HTERT RPE-1 (cell line): ENCODE results near the gene CCDC141.
"Not testable (repeated sequence)": the region's sequence is repeated elsewhere in the genome, so short reads cannot be mapped to it uniquely, and the experiment has no call there.

Experiments
- in situ Hi-C: fragments of 300-500 bp; cut with MboI; formaldehyde crosslinking; loops from 4 replicates; pipeline ENCODE4 v1.14.3; 2020; ENCODE audit warnings: low sequenced_read_pairs

CCDC141 gene, protein sequence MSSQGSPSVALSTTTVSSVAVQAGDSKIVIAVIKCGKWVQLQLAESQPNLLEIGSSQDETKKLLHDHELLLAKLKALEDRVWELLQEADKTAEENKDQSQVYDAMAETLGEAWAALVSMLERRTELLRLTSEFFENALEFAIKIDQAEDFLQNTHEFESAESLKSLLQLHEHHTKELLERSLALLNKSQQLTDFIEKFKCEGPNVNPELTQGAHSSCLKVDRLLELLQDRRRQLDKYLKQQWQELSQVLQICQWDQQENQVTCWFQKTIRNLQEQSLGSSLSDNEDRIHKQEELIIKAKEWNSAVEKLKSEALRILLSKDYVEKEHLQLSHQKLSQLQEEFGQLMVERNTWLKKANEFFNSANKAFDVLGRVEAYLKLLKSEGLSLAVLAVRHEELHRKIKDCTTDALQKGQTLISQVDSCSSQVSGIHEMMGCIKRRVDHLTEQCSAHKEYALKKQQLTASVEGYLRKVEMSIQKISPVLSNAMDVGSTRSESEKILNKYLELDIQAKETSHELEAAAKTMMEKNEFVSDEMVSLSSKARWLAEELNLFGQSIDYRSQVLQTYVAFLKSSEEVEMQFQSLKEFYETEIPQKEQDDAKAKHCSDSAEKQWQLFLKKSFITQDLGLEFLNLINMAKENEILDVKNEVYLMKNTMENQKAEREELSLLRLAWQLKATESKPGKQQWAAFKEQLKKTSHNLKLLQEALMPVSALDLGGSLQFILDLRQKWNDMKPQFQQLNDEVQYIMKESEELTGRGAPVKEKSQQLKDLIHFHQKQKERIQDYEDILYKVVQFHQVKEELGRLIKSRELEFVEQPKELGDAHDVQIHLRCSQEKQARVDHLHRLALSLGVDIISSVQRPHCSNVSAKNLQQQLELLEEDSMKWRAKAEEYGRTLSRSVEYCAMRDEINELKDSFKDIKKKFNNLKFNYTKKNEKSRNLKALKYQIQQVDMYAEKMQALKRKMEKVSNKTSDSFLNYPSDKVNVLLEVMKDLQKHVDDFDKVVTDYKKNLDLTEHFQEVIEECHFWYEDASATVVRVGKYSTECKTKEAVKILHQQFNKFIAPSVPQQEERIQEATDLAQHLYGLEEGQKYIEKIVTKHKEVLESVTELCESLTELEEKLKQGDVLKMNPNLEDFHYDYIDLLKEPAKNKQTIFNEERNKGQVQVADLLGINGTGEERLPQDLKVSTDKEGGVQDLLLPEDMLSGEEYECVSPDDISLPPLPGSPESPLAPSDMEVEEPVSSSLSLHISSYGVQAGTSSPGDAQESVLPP (N-terminal part only)

DNA sequence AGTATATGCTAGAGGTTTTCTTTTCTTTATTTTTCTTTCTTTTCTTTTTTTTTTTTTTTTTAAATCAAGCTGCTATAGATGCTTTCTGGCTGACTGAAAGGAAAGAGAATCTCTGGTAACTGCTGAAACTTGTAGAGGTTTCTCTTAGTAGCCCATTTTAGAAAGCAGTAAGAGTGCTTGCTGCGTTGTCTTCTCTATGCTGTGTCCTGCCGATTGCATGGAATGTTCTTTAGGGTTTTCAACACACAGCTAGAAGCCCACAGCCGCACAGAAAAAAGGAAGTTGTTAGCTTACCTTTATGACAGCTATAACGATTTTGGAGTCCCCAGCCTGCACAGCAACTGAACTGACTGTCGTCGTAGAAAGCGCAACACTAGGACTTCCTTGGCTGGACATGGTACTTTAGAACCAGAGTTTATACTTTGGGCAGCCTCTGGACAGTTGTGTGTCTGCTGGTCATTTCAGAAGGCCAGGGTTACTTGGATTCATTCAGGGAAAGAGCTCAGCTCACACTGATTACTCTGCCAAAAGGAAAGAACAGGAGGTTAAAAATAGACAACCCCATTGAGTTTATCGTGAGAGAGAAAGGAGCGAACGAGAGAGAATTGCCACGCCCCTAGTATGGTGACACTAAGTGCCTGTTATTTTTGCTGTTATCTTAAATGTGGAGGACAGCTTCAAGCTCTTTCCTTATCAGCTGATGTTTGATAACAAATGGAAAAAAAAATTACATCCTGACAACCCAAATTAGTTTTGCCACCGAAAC, at the start of gene CCDC141:
Gene CCDC141, minus strand, starts transcription at position 592 of the 766 bp plus-strand sequence. Its CDS starts 196 bp downstream, at position 396.
- in situ Hi-C loops, result no loop called here

DNA sequence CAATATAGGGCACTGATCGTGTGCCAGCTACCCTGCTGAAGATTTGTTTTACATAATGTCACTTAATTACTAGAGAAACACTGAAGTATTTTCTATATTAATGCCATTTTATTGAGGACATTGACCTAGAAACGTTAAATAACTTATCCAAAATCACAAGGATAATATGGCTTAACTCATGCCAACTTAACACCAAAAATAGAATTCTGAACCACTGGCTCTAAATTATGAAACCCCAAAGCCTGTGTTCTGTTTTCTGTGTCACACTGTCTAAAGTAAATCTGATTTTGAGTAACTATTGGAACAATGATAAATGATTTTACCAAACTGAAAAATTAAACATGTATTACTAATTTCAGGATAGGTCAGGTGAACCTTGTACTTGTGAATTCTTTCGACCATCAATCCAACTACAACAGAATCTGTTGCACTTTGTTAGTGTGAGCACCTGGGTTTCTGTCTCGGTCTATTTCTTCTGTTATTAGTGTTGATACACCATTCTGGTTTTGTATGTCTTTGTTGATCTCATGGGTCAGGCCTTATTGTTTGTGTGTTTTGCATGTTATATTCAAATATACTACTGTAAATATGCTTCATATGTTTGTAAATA, 48.2 kb upstream of the CCDC141 start:
- in situ Hi-C loops, result no loop called here

GRCh38 chr2:179097131-179097530, 47.2 kb upstream of the CCDC141 start:
- in situ Hi-C loops, result no loop called here

GRCh38 chr2:179096090-179096489, 46.2 kb upstream of the CCDC141 start:
- in situ Hi-C loops, result no loop called here

DNA sequence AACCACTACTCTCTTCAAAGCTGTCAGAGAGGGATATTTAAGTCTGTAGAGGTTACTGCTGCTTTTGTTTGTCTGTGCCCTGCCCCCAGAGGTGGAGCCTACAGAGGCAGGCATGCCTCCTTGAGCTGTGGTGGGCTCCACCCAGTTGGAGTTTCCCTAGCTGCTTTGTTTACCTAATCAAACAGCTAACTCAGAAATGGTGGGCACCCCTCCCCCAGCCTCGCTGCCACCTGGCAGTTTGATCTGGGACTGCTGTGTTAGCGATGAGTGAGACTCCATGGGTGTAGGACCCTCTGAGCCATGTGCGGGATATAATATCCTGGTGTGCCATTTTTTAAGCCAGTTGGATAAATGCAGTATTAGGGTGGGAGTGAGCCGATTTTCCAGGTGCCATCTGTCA, 43.0 kb upstream of the CCDC141 start:
- in situ Hi-C loops, result not testable (repeated sequence)

DNA sequence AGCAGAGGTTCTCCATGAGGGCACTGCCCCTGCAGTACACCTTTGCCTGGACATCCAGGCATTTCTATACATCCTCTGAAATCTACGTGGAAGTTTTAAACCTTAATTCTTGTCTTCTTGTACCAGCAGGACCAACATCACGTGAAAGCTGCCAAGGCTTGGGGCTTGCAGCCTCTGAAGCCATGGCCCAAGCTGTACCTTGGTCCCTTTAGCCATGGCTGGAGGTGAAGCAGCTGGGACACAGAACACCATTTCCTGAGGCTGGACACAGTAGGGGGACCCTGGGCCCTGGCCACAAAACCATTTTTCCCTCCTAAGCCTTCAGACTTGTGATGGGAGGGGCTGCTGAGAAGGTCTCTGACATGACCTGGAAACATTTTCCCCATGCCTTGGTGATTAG, 32.8 kb upstream of the CCDC141 start:
- in situ Hi-C loops, result no loop called here

DNA sequence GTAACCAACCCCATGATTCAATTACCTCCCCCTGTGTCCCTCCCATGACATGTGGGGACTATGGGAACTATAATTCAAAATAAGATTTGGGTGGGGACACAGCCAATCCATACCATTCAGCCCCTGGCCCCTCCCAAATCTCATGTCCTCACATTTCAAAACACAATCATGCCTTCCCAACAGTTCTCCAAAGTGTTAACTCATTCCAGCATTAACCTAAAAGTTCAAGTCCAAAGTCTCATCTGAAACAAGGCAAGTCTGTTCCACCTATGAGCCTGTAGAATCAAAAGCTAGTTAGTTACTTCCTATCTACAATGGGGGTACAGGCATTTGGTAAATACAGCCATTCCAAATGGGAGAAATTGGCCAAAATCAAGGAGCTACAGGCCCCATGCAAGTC, 32.0 kb upstream of the CCDC141 start:
- in situ Hi-C loops, result no loop called here

- in situ Hi-C loops, result no loop called here
These were observed 22.6 kb upstream of the CCDC141 start for GRCh38 chr2:179072527-179072926.

DNA sequence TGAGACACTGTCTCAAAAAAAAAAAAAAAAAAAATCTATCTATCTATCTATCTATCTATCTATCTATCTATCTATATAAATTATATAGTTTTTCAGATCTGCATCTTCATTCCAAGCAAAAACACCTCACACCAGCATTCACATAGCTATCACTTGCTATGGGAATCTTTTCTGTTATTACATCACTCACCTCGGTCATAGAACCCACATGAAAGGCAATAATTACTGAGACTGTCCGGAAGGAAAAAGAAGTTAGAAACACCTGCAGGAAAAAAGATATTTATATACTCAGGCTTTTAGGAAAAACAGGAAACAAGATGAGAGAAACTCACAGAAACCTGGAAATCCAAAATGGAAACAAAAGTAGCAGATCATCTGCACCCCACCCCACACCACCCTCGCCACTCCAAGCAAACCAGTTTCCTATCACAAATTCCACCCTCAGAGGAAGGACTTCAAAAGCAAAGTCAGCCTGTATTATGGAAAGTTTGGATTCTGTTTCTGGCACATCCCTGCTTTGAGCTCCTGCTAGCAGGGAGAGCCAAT, 21.9 kb upstream of the CCDC141 start:
- in situ Hi-C loops, result no loop called here

DNA sequence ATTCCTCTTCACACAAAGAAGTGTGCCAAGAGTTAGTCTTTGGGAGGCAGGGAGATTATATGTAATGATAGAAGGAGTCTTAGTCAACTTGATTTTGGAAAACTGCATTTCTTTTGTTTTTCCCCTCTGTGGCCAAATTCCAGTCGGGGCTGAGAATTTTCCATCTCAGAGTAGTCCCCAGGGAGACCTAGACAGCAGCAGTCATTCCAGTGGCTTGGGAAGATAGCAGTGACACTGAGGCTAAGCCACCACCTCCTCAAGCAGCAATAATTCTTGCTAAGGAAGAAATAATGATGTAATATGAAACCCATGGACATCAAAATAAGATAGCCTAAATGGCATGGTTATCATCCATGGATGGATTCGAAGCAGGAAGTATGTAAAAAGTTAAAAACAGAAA, 21.0 kb upstream of the CCDC141 start:
- in situ Hi-C loops, result no loop called here

DNA sequence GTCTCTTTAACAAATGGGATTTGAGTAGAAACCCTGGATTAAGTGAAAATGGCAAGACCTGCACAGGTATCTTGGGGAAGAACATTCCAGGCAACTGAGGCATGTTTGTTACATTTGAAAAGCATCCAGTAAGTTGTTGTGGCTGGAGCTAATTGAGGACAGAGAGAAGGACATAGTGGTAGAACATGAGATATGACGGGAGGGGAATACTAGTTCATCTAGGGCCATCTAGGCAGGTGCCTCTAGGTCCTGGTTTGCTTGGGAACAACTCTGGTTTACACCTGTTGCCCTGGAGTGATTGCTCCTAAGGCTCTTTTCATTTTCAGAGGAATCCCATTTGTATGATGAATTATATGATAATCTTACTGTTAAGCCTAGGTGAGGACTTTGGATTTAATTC, 19.7 kb upstream of the CCDC141 start:
- in situ Hi-C loops, result no loop called here

DNA sequence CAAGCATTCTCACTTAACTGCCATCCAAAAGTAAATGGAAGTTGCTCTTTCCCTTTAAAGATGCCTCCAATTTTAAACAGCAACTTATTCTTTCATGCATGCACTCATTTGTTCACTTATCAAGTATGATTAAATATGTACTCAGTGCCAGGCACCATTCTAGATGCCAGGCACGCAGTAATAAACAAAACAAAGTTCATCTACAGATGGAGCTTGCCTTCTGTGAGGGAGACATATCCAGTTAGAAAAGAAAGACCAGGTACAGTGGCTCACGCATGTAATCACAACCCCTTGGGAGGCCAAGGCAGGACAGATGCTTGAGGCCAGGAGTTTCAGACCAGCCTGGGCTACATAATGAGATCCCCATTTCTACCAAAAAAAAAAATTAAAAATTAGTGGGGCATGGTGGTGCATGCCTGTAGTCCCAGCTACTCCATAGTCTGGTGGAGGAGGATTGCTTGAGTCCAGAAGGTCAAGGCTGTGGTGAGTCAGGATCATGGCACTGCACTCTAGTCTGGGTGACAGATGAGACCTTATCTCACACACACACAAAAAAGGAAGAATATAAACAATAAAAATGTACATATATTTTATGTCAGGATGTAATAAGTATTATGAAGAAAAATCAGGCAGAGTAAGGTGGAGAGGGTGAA, 19.2 kb upstream of the CCDC141 start:
- in situ Hi-C loops, result no loop called here

DNA sequence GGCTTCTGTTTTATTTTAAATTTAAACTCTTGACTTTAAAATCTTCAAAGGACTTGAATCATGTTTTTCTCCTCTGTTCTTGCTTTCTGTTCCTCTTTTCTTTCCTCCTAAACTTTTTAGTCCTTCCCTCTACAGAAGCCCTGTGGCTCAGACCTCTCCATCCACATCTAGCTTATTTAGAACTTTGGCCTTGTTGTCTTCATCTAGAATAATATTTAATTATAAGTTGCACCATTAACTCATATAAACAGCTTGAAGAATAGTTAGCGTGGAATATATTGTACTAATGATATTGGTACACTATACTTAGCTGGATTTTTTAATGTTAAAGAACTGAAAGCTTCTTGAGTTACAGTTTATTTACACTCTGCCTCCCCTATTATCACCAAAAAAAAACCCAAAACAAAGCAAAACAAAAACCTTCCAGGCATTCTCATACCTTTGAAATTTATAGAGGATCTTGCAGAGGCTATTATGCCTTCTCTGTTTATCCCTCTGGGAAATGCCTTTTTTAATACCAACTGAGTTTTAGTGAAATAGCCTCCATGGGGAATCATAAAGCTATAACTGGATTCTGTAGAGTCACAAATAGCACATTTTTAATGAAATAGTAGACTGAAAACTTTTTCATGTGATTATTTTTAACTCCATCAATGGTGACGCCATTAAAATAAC, 9.2 kb upstream of the CCDC141 start:
- in situ Hi-C loops, result no loop called here

GRCh38 chr2:179057737-179058136, 7.8 kb upstream of the CCDC141 start:
- in situ Hi-C loops, result no loop called here

GRCh38 chr2:179053568-179053967, 3.6 kb upstream of the CCDC141 start:
- in situ Hi-C loops, result not testable (repeated sequence)

GRCh38 chr2:179051250-179051649, 1.3 kb upstream of the CCDC141 start:
- in situ Hi-C loops, result no loop called here

DNA sequence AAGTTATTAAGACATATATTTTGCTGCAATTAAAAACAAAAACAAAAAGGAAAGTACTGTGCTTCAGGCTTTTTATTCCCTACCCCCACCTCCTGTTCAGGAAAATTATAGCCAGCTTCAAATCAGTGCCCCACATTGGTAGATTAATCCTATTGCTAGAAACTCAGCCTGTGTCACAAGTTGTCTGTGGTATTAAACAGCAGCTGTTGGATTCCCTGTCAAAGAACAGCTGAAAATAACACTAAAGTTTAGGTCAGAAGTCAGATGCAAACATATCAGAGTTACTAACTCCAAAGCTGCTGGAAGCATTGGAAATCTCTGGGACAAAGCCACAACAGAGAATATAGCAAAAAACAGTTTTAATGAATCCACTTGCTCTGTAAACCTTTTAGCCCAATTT, 818 bp upstream of the CCDC141 start:
- in situ Hi-C loops, result no loop called here

- in situ Hi-C loops, result no loop called here
These were observed 763 bp downstream of the CCDC141 start for GRCh38 chr2:179049203-179049545.

DNA sequence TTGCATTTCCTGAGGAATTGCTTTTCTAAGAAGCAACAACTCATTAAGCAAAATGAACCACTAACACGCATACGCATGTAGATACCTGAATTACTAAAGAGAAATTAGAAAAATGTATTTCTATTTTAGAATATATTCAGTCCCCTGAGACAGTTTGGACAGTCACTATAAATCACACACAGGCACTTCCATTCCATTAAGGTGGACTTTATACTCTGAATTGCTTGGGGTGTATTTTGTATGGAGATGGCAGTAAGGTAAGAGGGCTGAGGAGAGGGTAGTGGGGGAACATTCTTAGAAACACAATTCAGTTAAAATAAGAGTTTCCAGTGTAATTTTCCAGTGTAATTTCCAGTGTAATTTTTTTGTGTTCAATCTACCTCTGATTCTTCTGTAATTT, 1.8 kb downstream of the CCDC141 start:
- in situ Hi-C loops, result no loop called here
